ENCODE results near the gene CEBPA.

Gene CEBPA

GRCh38 chr19:33251526-33252090 lies 50.7 kb downstream of the CEBPA start:
- H3K27ac ChIP-seq (ENCODE audit: low read length) = no peak overlapping the region
- no peak overlapping the region for H3K9ac ChIP-seq (ENCODE audit: low read depth, low read length)
- no peaks in the 10 kb centered on the region for H3K4me1 ChIP-seq (ENCODE audit: insufficient read depth, low read length)
- no peaks in the 10 kb centered on the region for H3K36me3 ChIP-seq (ENCODE audit: insufficient read depth, low read length)
- DNase-seq (no peak), ATAC-seq (ENCODE audit: insufficient read depth, low read depth) (no peak)
- no peak overlapping the region for H3K4me3 ChIP-seq (ENCODE audit: low read depth in 1 of 2, low read length in 2 of 2)
- peaks cover 8% of the 10 kb centered on the region; the same call in 1 of the 2 replicates for H4K20me1 ChIP-seq (ENCODE audit: insufficient read depth, low read length)
- TF ChIP-seq EZH2 (IDR thresholded peaks at IDR 0.05; ENCODE audit: borderline replicate concordance, low read depth, low read length, severe bottlenecking) = no peak
- TF ChIP-seq CTCF (IDR thresholded peaks at IDR 0.05; ENCODE audit: borderline replicate concordance, extremely low read depth, low read length, poor library complexity, severe bottlenecking) = no peak
- H3K4me2 ChIP-seq (ENCODE audit: insufficient read depth, low read length) = no peak overlapping the region
- no peaks in the 10 kb centered on the region for H3K9me3 ChIP-seq (ENCODE audit: insufficient read depth, low read length, severe bottlenecking)
- no peaks in the 10 kb centered on the region for H3K27me3 ChIP-seq (ENCODE audit: insufficient read depth, low read length, poor library complexity)
- H3K79me2 ChIP-seq (ENCODE audit: insufficient read depth, low read length) = no peaks in the 10 kb centered on the region
- H2AFZ ChIP-seq (ENCODE audit: low read depth, low read length) = no peak overlapping the region

- Histone ChIP-seq H3K9ac (ENCODE audit: low read depth, low read length) (no peak overlapping the region), H3K36me3 (ENCODE audit: insufficient read depth, low read length) (no peaks in the 10 kb centered on the region), H3K27me3 (ENCODE audit: insufficient read depth, low read length, poor library complexity) (no peaks in the 10 kb centered on the region), H3K27ac (ENCODE audit: low read length) (no peak overlapping the region), H3K4me2 (ENCODE audit: insufficient read depth, low read length) (no peak overlapping the region), H3K9me3 (ENCODE audit: insufficient read depth, low read length, severe bottlenecking) (no peaks in the 10 kb centered on the region), H3K4me1 (ENCODE audit: insufficient read depth, low read length) (no peaks in the 10 kb centered on the region), H3K79me2 (ENCODE audit: insufficient read depth, low read length) (no peaks in the 10 kb centered on the region), H4K20me1 (ENCODE audit: insufficient read depth, low read length) (peaks cover 8% of the 10 kb centered on the region; the same call in 1 of the 2 replicates), H3K4me3 (ENCODE audit: low read depth in 1 of 2, low read length in 2 of 2) (no peak overlapping the region), H2AFZ (ENCODE audit: low read depth, low read length) (no peak overlapping the region)
- DNase-seq (no peak), ATAC-seq (ENCODE audit: insufficient read depth, low read depth) (no peak)
- TF ChIP-seq EZH2 (IDR thresholded peaks at IDR 0.05; ENCODE audit: borderline replicate concordance, low read depth, low read length, severe bottlenecking) = no peak
- no peak for TF ChIP-seq CTCF (IDR thresholded peaks at IDR 0.05; ENCODE audit: borderline replicate concordance, extremely low read depth, low read length, poor library complexity, severe bottlenecking)
These were observed 51.3 kb downstream of the CEBPA start for GRCh38 chr19:33251076-33251475.

GRCh38 chr19:33250500-33250899 lies 51.8 kb downstream of the CEBPA start:
- no peaks in the 10 kb centered on the region for H3K4me1 ChIP-seq (ENCODE audit: insufficient read depth, low read length)
- no peaks in the 10 kb centered on the region for H3K36me3 ChIP-seq (ENCODE audit: insufficient read depth, low read length)
- DNase-seq = no peak
- H3K27ac ChIP-seq (ENCODE audit: low read length) = no peak overlapping the region
- TF ChIP-seq CTCF (IDR thresholded peaks at IDR 0.05; ENCODE audit: borderline replicate concordance, extremely low read depth, low read length, poor library complexity, severe bottlenecking) (no peak), EZH2 (IDR thresholded peaks at IDR 0.05; ENCODE audit: borderline replicate concordance, low read depth, low read length, severe bottlenecking) (no peak)
- no peak overlapping the region for H3K4me2 ChIP-seq (ENCODE audit: insufficient read depth, low read length)
- no peak overlapping the region for H3K9ac ChIP-seq (ENCODE audit: low read depth, low read length)
- H4K20me1 ChIP-seq (ENCODE audit: insufficient read depth, low read length) = peaks cover 8% of the 10 kb centered on the region; the same call in 1 of the 2 replicates
- ATAC-seq (ENCODE audit: insufficient read depth, low read depth) = no peak
- no peaks in the 10 kb centered on the region for H3K9me3 ChIP-seq (ENCODE audit: insufficient read depth, low read length, severe bottlenecking)
- H2AFZ ChIP-seq (ENCODE audit: low read depth, low read length) = no peak overlapping the region
- H3K27me3 ChIP-seq (ENCODE audit: insufficient read depth, low read length, poor library complexity) = no peaks in the 10 kb centered on the region
- no peak overlapping the region for H3K4me3 ChIP-seq (ENCODE audit: low read depth in 1 of 2, low read length in 2 of 2)
- H3K79me2 ChIP-seq (ENCODE audit: insufficient read depth, low read length) = no peaks in the 10 kb centered on the region
